ENCODE results near the gene PNRC2. TPM values are rescaled to one million over a fixed set of nuclear protein-coding genes. Genes with fewer than 3 reads are reported as not detected.

Gene PNRC2
- total and polyA plus RNA-seq, 2 of the 13 experiments (the other 11 are each of a cell fraction or from before 2014, with no cell fraction given), result 74.9 to 97.5 TPM

GRCh38 chr1:23979881-23980727 is 20.5 kb downstream of the PNRC2 start, which contains the start of gene SRSF10 (continued):
- TF ChIP-seq BCL3 (CRISPR knock-in tag; IDR thresholded peaks at IDR 0.05) (peak; percentile 91), KLF16 (CRISPR knock-in tag; IDR thresholded peaks at IDR 0.05) (peak in 1 of 2 experiments; percentile 92; a peak in 2 of 4 replicates), HOMEZ (CRISPR knock-in tag; IDR thresholded peaks at IDR 0.05; ENCODE audit: low read depth) (peak; percentile 91), ZKSCAN5 (CRISPR knock-in tag; IDR thresholded peaks at IDR 0.05) (no peak), FOXA3 (CRISPR knock-in tag; IDR thresholded peaks at IDR 0.05) (peak; percentile 20; the same call in 1 of the 2 replicates), REXO4 (CRISPR knock-in tag; IDR thresholded peaks at IDR 0.05; ENCODE audit: borderline replicate concordance) (0 out of 2 replicates have a peak, but pooled peaks have one; percentile 67), SP2 (CRISPR knock-in tag; IDR thresholded peaks at IDR 0.05) (no peak), CHCHD3 (CRISPR knock-in tag; IDR thresholded peaks at IDR 0.05) (peak; percentile 80), NR2C2 (CRISPR knock-in tag; IDR thresholded peaks at IDR 0.05; ENCODE audit: borderline replicate concordance) (peak; percentile 57), ZNF460 (CRISPR knock-in tag; IDR thresholded peaks at IDR 0.05; ENCODE audit: borderline replicate concordance) (no peak), ZNF737 (CRISPR knock-in tag; IDR thresholded peaks at IDR 0.05; ENCODE audit: borderline replicate concordance) (no peak), TBP (CRISPR knock-in tag; IDR thresholded peaks at IDR 0.05) (no peak), MATR3 (CRISPR knock-in tag; IDR thresholded peaks at IDR 0.05) (no peak), CREB3 (CRISPR knock-in tag; IDR thresholded peaks at IDR 0.05) (no peak), ZBTB7B (CRISPR knock-in tag; IDR thresholded peaks at IDR 0.05) (peak; percentile 71), DRAP1 (CRISPR knock-in tag; IDR thresholded peaks at IDR 0.05) (peak; percentile 84), ZNF383 (CRISPR knock-in tag; IDR thresholded peaks at IDR 0.05; ENCODE audit: borderline replicate concordance) (0 out of 2 replicates have a peak, but pooled peaks have one; percentile 80), SUZ12 (IDR thresholded peaks at IDR 0.05; ENCODE audit: low read depth, low read length) (no peak), ZNF569 (CRISPR knock-in tag; IDR thresholded peaks at IDR 0.05; ENCODE audit: borderline replicate concordance) (no peak), ZBTB4 (CRISPR knock-in tag; IDR thresholded peaks at IDR 0.05; ENCODE audit: borderline replicate concordance) (peak; percentile 78; the same call in 1 of the 2 replicates), ZNF670 (CRISPR knock-in tag; IDR thresholded peaks at IDR 0.05; ENCODE audit: borderline replicate concordance) (peak; percentile 52; the same call in 1 of the 2 replicates), MEF2D (CRISPR knock-in tag; IDR thresholded peaks at IDR 0.05) (peak; percentile 66; the same call in 1 of the 2 replicates)
